ENCODE data around the gene TENT5A.

DNA sequence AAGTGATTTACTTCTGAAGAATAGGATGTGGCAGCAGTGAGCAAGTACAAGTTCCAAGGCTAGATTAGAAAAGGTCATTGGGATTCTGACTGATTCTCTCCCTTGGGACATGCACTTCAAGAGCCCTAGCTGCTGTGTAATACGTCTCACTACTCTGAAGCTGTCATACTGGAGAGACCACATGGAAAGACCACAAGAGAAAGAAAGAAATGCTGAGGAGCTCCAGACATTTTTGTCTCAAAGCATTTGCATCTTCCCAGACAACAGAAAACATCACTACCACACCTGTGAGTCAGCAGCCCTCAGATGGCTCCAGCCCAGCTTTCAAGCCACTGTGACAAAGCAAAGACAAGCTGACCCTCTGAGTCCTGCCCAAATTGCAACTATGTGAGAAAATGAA, 20.7 kb downstream of the TENT5A start:
- TF ChIP-seq CTCF (IDR thresholded peaks at IDR 0.05; ENCODE audit: extremely low read depth in 1 of 2, insufficient read depth in 1 of 2, low read depth in 1 of 2, low read length in 2 of 2) = no peak
- no peak for TF ChIP-seq EZH2 (IDR thresholded peaks at IDR 0.05; ENCODE audit: borderline replicate concordance, low read depth, low read length, severe bottlenecking)
- no peak for TF ChIP-seq POLR2A (IDR thresholded peaks at IDR 0.05; ENCODE audit: low read depth, low read length)
- TF ChIP-seq POLR2AphosphoS5 (IDR thresholded peaks at IDR 0.05; ENCODE audit: insufficient read depth, low read depth, low read length) = no peak
- TF ChIP-seq GATA2 (IDR thresholded peaks at IDR 0.05; ENCODE audit: insufficient read depth, insufficient read length, low read depth, low read length) = no peak
- no peak for TF ChIP-seq JUN (IDR thresholded peaks at IDR 0.05; ENCODE audit: borderline replicate concordance, insufficient read depth, insufficient read length, low read depth)
- TF ChIP-seq, protein P1, sequence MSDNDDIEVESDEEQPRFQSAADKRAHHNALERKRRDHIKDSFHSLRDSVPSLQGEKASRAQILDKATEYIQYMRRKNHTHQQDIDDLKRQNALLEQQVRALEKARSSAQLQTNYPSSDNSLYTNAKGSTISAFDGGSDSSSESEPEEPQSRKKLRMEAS (IDR thresholded peaks at IDR 0.05; ENCODE audit: insufficient read depth, insufficient read length) = no peak
- no peak for TF ChIP-seq MYC (IDR thresholded peaks at IDR 0.05; ENCODE audit: low read depth, low read length)
- no peak for TF ChIP-seq FOS (IDR thresholded peaks at IDR 0.05; ENCODE audit: borderline replicate concordance, insufficient read depth, low read length)
